ENCODE measurements around the gene CLCN7. TPM values are rescaled to one million over a fixed set of nuclear protein-coding genes. Genes with fewer than 3 reads are reported as not detected.

Gene CLCN7
- total RNA-seq, 1 experiment from 2014 or later, result 60.0 TPM

GRCh38 chr16:1468426-1468810 lies 6.4 kb downstream of the CLCN7 start:
- no peaks in the 10 kb centered on the region for H3K9me3 Mint-ChIP-seq (ENCODE audit: unreplicated experiment)
- H3K27me3 Mint-ChIP-seq (ENCODE audit: insufficient read depth, unreplicated experiment), result no peaks in the 10 kb centered on the region
- intact Hi-C loops (cut with micrococcal nuclease), result no loop called here
- BruUV-seq (replicated peaks), result no TSS peak
- POLR2A ChIA-PET, result no interaction called here
- H3K27ac Mint-ChIP-seq (ENCODE audit: low read depth, unreplicated experiment), result no peak overlapping the region
- no peak for DNase-seq (ENCODE audit: unreplicated experiment)
- TF ChIP-seq, protein P1, sequence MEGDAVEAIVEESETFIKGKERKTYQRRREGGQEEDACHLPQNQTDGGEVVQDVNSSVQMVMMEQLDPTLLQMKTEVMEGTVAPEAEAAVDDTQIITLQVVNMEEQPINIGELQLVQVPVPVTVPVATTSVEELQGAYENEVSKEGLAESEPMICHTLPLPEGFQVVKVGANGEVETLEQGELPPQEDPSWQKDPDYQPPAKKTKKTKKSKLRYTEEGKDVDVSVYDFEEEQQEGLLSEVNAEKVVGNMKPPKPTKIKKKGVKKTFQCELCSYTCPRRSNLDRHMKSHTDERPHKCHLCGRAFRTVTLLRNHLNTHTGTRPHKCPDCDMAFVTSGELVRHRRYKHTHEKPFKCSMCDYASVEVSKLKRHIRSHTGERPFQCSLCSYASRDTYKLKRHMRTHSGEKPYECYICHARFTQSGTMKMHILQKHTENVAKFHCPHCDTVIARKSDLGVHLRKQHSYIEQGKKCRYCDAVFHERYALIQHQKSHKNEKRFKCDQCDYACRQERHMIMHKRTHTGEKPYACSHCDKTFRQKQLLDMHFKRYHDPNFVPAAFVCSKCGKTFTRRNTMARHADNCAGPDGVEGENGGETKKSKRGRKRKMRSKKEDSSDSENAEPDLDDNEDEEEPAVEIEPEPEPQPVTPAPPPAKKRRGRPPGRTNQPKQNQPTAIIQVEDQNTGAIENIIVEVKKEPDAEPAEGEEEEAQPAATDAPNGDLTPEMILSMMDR (IDR thresholded peaks at IDR 0.05; ENCODE audit: unreplicated experiment), result no peak
- peaks cover 17% of the 10 kb centered on the region for H3K4me1 Mint-ChIP-seq (ENCODE audit: insufficient read depth, unreplicated experiment)
- peaks cover 22% of the 10 kb centered on the region for H3K36me3 Mint-ChIP-seq (ENCODE audit: insufficient read depth, unreplicated experiment)
- H3K4me3 Mint-ChIP-seq (ENCODE audit: unreplicated experiment), result no peak overlapping the region
- CTCF ChIA-PET, result interaction anchor here (0.7 kb wide), 1 partner anchor 21 kb away, joined by 3 read pairs; no protein-coding TSS in a partner anchor

DNA sequence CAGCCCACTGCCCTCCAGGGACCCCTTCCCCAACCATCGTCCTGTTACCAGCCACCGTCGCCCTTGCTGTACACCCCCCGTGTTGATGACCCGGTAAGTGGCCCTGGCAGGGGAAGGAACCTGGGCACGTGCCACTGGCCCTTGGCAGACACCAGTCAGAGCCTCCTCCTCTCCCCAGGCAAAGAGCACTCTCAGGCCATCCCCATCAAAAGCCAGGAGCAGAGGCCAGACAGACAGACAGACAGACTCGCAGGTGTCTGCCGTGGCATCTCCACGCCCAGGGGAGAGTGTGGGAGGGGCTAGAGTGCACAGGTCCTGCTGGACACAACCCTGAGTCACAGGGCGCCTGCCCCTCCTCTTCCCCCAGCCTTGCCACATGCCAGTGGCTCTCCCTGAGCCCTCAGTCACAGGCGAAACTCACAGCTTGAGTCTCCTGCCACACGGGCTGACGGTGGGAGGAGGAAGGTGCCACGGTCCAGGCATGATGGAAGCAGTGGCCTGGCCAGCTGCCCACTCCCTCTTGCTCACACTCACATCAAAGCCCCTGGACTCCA lies 7.8 kb downstream of the CLCN7 start:
- Mint-ChIP-seq H3K4me1 (ENCODE audit: insufficient read depth, unreplicated experiment) (peaks cover 10% of the 10 kb centered on the region), H3K36me3 (ENCODE audit: insufficient read depth, unreplicated experiment) (peaks cover 30% of the 10 kb centered on the region), H3K27me3 (ENCODE audit: insufficient read depth, unreplicated experiment) (no peaks in the 10 kb centered on the region), H3K27ac (ENCODE audit: low read depth, unreplicated experiment) (peak overlapping the region; percentile 59), H3K9me3 (ENCODE audit: unreplicated experiment) (no peaks in the 10 kb centered on the region), H3K4me3 (ENCODE audit: unreplicated experiment) (no peak overlapping the region)
- ChIA-PET CTCF (no interaction called here), POLR2A (no interaction called here)
- intact Hi-C loops (cut with micrococcal nuclease), result no loop called here
- no TSS peak for BruUV-seq (replicated peaks)
- TF ChIP-seq, protein P1 (IDR thresholded peaks at IDR 0.05; ENCODE audit: unreplicated experiment), result no peak
- DNase-seq (ENCODE audit: unreplicated experiment), result peak; percentile 36

- BruUV-seq (replicated peaks), result no TSS peak
- POLR2A ChIA-PET, result no interaction called here
- Mint-ChIP-seq H3K27me3 (ENCODE audit: insufficient read depth, unreplicated experiment) (no peaks in the 10 kb centered on the region), H3K4me1 (ENCODE audit: insufficient read depth, unreplicated experiment) (peaks cover 10% of the 10 kb centered on the region), H3K4me3 (ENCODE audit: unreplicated experiment) (no peak overlapping the region), H3K9me3 (ENCODE audit: unreplicated experiment) (no peaks in the 10 kb centered on the region), H3K27ac (ENCODE audit: low read depth, unreplicated experiment) (no peak overlapping the region), H3K36me3 (ENCODE audit: insufficient read depth, unreplicated experiment) (peaks cover 37% of the 10 kb centered on the region)
- DNase-seq (ENCODE audit: unreplicated experiment), result no peak
- TF ChIP-seq, protein P1 (IDR thresholded peaks at IDR 0.05; ENCODE audit: unreplicated experiment), result no peak
- CTCF ChIA-PET, result no interaction called here
- intact Hi-C loops (cut with micrococcal nuclease), result no loop called here
Observed at GRCh38 chr16:1466054-1466453, 8.8 kb downstream of the CLCN7 start.

DNA sequence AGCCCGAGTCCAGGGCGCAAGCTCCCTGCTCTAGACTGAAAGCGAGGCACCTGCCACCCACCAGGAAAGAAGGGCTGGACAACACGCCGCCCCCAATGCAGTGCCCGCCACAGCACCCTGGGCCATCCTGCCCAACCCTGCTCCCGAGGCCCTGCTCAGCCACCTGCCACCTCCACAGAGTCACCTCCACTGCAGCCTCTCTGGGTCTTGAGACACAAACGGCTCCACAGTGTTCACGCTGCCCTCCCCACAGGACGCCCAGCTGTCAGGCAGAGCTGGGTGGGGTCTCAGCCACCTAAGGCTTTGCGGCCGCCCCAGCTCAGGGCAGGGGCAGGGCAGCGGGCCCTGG lies 9.3 kb downstream of the CLCN7 start:
- ChIA-PET CTCF (no interaction called here), POLR2A (no interaction called here)
- TF ChIP-seq, protein P1 (IDR thresholded peaks at IDR 0.05; ENCODE audit: unreplicated experiment), result no peak
- Mint-ChIP-seq H3K9me3 (ENCODE audit: unreplicated experiment) (no peaks in the 10 kb centered on the region), H3K4me1 (ENCODE audit: insufficient read depth, unreplicated experiment) (peaks cover 10% of the 10 kb centered on the region), H3K27ac (ENCODE audit: low read depth, unreplicated experiment) (no peak overlapping the region), H3K27me3 (ENCODE audit: insufficient read depth, unreplicated experiment) (no peaks in the 10 kb centered on the region), H3K4me3 (ENCODE audit: unreplicated experiment) (no peak overlapping the region), H3K36me3 (ENCODE audit: insufficient read depth, unreplicated experiment) (peaks cover 39% of the 10 kb centered on the region)
- no TSS peak for BruUV-seq (replicated peaks)
- intact Hi-C loops (cut with micrococcal nuclease), result no loop called here
- DNase-seq (ENCODE audit: unreplicated experiment), result no peak
